Hematopoietic multipotent progenitor cell treated with erythropoietin and hydrocortisone succinate and interleukin-3 and kit ligand, for 4 days (in vitro differentiated cells): ENCODE measurements around the gene CFAP45.
"Not testable (repeated sequence)": the region's sequence is repeated elsewhere in the genome, so short reads cannot be mapped to it uniquely, and the experiment has no call there.

Experiments used
- DNase-seq: peaks from one replicate; pipeline ENCODE4 v3.0.0-alpha.2; 2015

CFAP45 gene

GRCh38 chr1:159904036-159904435 is 4.1 kb upstream of the CFAP45 start:
- not testable (repeated sequence) for DNase-seq

- DNase-seq, result no peak
Observed at GRCh38 chr1:159902541-159902940, 2.6 kb upstream of the CFAP45 start.

DNA sequence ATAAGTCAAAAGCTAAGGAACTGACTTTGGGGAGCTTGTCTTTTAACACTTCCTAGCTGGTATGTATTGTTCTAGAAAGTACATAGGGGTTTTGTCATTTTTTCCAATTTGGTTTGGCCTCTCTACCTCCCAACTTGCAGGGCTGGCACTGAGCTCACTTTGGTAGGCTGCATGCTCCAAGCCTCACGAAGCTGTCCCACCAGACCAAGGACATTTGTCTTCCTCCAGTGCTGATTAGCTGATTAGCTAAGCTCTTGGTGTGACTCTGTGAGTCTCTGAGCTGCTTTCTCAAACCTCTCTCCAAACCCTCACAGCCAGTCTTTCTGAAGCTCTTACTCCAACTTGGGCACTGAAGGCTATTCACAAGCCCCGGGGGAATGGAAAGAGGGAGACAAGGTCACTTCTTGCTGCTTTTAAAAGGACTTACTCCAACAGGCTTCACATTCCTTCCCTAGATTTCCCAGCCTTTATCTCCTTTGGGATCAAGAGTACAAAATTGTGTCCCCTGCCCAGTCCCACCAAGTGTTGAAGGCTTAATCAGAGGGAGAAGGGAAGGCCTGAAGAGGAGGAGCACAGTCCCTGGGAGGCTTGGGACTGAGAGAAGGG is 893 bp upstream of the CFAP45 start:
- peak; percentile 45 for DNase-seq

DNA sequence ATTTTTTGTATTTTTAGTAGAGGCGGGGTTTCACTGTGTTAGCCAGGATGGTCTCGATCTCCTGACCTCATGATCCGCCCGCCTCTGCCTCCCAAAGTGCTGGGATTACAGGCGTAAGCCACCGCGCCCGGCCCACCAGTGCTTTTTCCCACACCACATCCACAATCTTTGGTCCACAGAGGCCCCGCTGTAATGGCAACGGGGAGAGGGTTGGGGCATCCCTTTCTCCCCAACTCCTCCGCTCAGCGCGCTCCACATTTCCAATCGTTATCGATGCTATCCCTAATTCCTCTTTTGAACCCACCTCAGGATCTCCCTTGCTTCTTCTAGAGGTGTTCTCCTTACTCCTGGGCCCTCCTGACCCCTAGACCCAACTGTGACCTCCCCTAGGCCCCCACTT is 331 bp downstream of the CFAP45 start:
- not testable (repeated sequence) for DNase-seq

DNA sequence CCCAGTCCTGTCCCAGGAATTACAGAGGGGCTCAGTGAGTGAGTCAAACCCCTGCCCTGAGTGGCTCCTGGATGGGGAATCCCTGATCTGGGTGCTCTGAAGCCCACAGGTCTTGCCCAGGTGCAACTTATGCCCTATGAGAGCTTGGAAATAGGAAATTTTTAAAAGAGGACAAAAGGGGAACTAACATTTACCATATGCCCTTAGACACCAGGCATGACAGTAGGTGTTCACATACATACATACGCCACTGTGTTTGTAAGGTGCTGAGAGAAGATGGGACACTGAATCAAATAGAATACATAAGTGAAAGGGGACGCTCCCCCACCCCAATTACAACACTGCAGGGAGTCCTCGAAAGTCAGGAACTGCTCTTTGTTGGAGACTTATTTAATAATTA is 1.4 kb downstream of the CFAP45 start:
- DNase-seq, result peak; percentile 45

GRCh38 chr1:159897962-159898361 is 2.0 kb downstream of the CFAP45 start:
- peak; percentile 51 for DNase-seq

- peak; percentile 45 for DNase-seq
Observed at GRCh38 chr1:159896546-159896930, 3.4 kb downstream of the CFAP45 start.

DNA sequence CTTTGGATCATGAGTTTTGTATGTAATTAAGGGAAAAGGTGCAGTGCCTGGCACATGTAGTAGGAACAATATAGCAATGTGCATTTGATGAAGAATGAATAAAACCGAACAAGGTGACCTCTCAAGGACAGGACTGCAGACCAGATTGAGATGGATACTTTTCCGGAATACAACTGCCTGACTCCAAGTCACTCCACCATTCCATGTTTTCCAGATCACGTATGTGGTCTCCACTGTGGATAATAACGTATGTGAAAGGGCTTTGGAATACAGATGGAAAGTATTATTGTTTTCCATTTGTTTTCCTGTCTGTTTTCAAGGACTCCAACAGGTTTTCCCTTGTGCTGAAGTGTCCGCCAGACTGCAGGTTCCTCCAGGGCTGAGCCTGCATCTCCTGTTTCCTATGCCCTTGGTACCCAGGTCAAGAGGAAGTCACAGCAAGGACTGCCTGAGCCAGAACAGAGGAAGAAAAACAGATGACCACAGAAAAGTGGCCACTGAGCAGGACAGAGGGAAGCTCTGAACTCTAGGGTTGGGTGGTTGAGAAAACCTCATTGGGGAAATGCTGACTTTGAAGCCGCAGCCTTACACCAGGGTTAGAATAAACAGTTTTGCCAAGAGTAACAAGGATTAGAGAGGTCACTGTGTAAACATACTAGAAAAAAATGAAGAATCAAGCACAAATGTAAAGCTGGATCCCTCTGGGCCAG is 4.0 kb downstream of the CFAP45 start:
- DNase-seq, result no peak

GRCh38 chr1:159895286-159895685 is 4.7 kb downstream of the CFAP45 start:
- no peak for DNase-seq

DNA sequence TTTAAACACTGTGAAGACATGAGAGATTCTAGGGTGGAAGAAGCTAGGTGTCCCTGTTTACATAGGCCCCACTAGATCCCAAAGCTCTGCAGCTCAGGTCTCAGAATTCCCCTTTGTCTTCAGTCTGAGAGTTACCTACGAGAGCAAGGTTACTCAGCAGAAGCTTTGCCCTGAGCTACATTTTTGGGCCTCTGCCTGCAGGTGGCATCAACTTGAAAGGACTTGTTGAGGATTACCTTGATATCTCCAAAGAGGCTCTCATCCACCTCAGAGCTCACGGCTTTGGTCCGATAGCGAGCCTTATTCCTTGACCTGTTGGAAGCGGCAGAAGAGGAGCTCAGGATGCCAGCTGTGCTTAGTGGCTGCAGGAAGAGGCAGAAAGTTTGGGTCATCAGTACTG is 7.0 kb downstream of the CFAP45 start:
- DNase-seq, result peak; percentile 50

GRCh38 chr1:159891275-159892157 is 8.4 kb downstream of the CFAP45 start:
- peak; percentile 94 for DNase-seq

DNA sequence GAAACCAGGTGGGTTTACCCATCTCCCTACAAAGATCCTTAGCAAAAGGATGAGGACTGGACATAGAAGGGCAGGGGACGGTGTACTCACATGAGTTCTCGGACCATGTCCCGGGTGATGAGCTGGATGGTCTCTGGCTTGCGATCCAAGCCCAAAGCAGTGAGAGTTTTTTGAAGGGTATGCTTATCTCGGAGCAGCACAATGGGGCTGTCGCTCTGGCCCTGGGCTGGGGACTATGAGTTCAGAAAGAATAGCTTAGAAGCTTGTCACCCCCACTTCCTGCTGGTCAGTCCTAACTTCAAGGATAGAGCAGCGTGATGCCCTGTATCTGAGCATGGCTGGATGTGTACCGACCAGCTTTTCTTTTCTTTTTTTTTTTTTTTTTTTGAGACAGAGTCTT is 9.6 kb downstream of the CFAP45 start:
- DNase-seq, result peak; percentile 47

- peak; percentile 81 for DNase-seq
Observed at GRCh38 chr1:159889821-159890252, 10.1 kb downstream of the CFAP45 start.

DNA sequence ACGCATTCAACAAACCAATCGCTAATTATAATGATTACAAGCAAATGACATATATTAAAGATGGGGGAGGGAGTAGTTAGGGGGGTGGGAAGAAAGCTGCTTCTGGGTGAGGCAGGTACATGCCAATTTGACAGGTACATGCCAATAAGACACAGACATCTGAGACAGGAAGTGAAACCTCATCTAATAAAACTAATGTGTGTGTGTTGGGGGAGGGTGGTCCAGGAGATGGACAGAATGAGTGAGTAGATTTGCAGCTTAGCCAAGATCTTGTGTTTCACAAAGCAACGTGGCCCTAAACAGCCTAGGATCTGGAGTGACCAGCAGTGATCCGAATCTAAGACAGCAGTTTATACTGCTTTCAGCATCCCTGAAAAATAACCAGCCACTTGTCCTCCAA is 10.8 kb downstream of the CFAP45 start:
- no peak for DNase-seq

DNA sequence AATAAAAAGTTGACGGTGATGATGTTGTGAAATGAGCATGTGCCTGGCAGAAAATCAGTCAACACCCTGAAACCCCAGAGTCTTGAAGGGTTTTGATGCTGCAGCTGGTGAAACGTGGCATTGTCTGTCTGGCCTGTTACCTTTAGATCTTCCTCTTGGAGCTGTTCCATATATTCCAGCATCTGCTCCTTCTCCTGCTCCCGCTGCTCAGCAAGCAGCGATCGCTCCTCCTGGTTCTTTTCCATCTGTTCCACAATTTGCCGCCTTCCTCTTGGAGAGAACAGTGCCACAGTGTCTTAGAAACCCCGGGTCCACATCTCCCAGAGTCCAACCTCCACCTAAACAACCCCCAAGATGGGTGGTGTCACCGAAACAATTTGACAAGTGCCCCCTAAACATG is 15.7 kb downstream of the CFAP45 start:
- DNase-seq, result no peak

GRCh38 chr1:159883134-159883533 is 16.8 kb downstream of the CFAP45 start:
- no peak for DNase-seq

GRCh38 chr1:159882527-159882862 is 17.5 kb downstream of the CFAP45 start:
- DNase-seq, result no peak

DNA sequence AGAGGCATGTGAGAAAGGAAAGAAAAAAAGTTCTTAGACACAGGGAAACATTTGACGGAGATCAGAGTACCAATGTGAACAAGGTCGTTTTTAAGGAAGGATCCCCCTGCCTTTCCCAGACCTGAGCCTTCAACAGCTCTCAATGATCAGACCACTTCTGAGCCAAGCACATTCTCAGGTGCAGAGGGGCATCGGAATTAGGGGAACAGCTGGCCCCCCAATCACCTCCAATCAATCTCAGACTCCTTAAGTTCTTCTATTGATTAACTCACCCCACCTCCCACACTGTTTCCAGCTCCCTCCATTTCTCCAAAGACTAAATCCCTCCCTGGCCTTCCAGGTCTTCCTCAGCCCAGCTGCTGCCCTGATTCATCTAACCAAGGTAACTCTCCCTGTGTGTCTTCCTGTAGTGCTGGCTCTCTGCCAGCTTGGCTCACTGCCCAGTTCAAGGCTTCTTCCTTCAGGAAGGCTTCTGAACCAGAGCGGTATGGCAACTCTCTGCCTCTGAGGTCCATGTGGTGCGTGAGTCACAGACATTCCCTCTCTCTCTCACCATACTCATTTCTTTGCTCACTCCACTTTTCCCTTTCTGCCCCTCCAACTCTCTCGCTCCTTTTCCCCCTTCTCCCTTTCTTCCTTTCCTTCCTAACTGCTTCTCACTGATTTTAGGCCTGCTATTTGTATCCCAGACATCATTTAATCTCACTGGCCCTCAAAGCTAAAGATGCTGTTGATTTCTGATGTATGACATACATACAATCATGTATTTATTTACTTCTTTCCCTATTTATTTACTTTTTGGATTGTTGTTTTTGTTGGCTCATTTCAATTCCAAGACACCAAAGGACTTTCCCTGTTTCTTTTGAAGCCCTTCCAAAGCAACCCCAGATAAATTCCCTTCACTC is 18.1 kb downstream of the CFAP45 start:
- DNase-seq, result peak; percentile 44

DNA sequence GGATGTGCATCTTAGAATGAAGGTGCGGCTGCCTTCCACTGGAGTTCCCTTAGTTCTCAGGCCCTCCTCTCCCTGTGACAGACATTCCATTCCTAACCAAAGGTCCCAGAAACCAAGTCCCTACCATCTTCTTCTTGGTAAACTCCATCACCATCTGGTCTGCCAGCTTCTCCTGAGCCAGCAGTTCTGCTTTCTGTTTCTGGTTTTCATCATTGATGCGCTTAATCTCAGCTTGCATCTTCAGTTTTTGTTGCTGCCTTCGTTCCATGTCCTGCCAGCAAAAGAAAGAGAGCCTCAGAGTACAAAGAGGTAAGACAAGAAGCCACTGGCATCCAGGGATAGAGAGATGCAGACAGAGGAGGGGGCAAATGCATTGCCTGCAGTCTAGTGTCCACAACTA is 19.5 kb downstream of the CFAP45 start:
- peak; percentile 48 for DNase-seq

GRCh38 chr1:159879977-159880376 is 20.0 kb downstream of the CFAP45 start:
- DNase-seq, result peak; percentile 72

DNA sequence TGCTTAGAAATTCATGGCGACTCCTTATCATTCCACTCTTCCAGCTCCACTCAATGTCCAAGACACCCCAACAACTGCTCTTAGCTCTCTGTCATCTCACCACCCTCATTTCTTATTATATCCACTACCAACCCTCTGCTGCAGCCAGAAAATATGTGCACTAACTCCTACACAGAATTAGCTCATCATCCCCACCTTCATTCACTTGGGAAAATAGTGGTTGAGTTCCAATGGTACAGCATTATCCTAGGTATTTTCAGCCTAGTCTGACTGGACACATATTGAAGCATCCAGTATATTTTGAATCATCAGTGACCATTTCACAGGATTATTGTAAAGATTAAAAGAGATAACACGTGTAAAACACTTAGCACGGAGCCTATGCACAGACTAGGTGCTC is 20.8 kb downstream of the CFAP45 start:
- no peak for DNase-seq

- DNase-seq, result peak; percentile 56
Observed at GRCh38 chr1:159877695-159878444, 22.1 kb downstream of the CFAP45 start.
